Measurements from ENCODE around the gene TRIM60.
A peak's percentile ranks its signal among the peaks of the same experiment; 100 is the strongest.
"Not testable (repeated sequence)": the region's sequence is repeated elsewhere in the genome, so short reads cannot be mapped to it uniquely, and the experiment has no call there.

TRIM60 gene

DNA sequence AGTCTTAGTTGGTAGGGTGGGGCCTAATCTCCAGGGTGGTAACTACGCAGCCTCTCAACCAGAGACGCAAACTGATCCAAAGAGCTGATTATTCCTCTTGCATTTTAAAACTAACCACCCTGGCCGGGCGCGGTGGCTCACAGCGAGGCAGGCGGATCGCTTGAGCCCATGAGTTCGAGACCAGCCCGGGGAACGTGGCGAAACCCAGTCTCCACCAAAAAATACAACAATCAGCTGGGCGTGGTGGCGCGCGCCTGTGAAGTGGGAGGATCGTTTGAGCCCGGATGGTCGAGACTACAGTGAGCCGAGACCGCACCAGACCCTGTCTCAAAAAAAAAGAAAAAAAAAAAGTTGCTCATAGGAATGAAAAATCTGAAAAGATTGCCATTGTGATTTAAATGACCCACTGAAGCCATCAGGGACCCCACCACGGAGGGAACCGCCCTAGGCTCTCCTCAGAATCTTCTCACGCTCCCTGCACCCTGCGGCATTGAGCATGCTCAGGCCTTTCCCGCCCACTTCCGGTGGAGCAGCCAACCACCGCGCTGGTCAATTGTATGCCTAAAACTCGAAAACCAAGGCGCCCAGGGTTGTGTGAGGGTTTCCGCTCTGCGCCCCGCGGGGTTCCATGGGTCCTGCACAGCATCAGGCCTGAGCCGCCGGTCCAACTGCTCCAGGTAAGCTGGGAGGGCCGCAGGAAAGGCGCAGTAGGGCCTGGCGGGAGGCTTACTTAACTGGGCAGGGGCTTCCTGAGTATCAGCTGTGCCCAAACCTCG lies at the start of gene TRIM60:
TSS of gene TRIM60 (plus strand) at position 564 of the 776 bp plus-strand sequence. CDS start 8,074 bp downstream, outside the sequence.
- DNase-seq (ENCODE audit: low spot score), result no peak

GRCh38 chr4:164989471-164989870 lies 42.3 kb upstream of the TRIM60 start:
- no peak for DNase-seq (ENCODE audit: low spot score)

GRCh38 chr4:164990786-164991185 lies 41.0 kb upstream of the TRIM60 start:
- not testable (repeated sequence) for DNase-seq (ENCODE audit: low spot score)

- DNase-seq (ENCODE audit: low spot score), result not testable (repeated sequence)
Observed at GRCh38 chr4:164996123-164996522, 35.7 kb upstream of the TRIM60 start.

DNA sequence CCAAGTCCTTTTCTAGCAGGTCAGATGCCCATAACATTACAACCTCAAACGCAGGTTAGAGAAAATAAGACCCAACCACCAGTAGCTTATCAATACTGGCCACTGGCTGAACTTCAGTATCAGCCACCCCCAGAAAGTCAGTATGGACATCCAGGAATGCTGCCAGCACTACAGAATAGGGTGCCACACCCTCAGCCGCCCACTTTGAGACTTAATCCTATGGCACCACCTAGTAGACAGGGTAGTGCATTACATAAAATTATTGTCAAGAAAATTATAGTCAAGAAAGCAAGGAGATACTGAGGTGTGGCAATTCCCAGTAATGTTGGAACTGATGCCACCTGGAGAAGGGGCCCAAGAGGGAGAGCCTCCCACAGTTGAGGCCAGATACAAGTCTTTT lies 34.5 kb upstream of the TRIM60 start:
- no peak for DNase-seq (ENCODE audit: low spot score)

- DNase-seq (ENCODE audit: low spot score), result no peak
Observed at GRCh38 chr4:164997941-164998340, 33.9 kb upstream of the TRIM60 start.

GRCh38 chr4:164998526-164999080 lies 33.2 kb upstream of the TRIM60 start:
- not testable (repeated sequence) for DNase-seq (ENCODE audit: low spot score)

DNA sequence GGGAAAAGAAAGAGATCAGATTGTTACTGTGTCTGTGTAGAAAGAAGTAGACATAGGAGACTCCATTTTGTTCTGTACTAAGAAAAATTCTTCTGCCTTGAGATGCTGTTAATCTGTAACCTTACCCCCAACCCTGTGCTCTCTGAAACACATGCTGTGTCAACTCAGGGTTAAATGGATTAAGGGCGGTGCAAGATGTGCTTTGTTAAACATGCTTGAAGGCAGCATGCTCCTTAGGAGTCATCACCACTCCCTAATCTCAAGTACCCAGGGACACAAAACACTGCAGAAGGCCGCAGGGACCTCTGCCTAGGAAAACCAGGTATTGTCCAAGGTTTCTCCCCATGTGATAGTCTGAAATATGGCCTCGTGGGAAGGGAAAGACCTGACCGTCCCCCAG lies 29.8 kb upstream of the TRIM60 start:
- DNase-seq (ENCODE audit: low spot score), result not testable (repeated sequence)

DNA sequence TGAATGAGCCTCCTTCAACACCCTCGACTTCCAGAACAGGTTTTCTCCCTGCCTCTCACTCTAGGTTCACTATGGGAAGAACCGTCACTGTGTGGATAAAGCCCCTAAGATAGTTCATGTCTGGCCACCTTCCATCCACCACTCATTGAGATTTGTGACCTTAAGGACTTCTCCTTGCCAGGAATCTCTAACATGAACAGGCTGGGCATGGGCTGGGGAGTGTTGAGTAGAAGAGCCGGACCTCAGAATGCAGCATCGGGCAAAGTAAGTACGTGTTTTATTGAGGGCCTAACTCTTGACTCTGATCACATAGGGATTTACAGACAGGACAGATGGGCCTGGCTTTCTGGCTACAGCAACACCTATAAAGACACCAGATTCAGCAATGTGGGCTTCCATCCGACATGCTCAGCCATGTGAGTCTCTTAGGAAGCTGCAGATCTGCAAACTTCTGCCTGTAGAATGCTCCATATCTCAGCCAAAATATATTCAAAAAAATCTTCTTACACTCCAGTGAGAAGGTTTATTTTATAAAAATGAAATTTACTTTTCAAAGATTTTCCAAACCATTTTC lies 26.4 kb upstream of the TRIM60 start:
- DNase-seq (ENCODE audit: low spot score), result no peak

DNA sequence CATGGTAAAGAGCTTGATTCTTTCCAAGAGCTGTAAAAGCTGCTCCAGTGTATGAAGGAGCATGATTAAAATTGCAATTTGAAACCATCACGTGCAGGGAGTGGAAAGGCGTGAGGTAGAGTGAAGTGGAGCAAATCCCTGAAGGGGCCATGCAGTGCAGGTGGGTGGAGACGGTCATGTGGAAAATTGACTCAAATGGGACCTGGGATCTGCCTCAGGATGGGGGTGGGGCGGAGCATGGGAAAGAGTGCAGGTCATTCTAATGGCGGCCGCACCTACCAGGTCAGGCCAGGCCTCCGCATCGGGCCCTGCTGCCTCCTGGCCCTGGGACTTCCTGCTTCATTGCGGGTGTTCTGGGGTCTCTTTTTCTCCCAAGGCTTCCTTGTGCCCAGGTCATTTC lies 25.3 kb upstream of the TRIM60 start:
- DNase-seq (ENCODE audit: low spot score), result no peak

DNA sequence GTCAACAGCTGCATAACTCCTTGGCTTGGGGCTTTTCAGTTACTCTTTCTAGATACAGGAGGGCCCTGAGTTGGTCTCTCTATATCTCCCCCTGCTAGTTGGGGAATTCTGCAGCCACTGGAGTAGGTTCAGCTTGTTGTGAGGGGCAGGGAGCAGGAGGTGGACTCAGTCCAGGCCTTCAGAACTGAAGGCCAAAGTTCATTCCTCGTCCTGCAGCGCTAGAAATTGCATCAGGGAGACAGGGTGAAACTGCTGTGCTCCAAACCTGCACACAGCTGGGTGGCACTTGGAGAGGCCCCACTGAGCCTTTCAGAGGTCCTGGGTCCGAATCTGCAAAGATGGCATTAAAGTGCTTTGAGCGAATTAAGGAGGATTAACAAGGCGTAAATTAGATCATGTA lies 24.9 kb upstream of the TRIM60 start:
- DNase-seq (ENCODE audit: low spot score), result no peak

DNA sequence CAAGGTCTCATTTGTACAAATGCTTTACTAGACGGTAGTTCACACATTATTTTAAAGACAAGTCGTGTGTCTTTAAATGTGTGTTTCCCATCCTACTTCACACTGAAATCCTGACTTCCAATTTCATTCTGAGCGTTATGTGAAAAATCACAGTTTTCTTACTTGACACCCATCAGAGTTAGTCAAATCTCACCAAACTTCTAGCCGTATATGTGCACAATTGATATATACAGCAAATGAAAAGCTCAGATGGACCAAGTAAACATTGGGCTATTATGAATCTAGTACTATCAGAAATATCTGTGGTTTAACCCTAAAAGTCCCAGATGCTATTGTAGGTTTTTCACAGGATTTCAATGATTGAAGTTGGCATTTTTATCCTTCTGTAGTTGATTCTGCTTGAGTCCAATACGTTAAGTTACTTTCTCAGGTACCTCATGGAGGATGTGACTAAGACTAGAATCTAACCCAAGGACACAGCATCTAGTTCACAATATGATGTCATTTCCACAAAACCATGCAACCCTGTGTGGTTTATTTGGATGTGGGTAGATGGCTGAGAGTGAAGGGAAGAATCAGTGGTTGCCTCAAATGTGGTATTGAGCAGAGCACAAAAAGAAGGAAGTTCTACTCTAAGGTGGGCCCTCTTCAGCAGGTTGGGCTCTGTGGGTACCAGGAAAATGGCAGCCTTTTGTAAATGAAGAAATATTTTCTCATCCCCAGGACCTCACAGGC lies 22.1 kb upstream of the TRIM60 start:
- DNase-seq (ENCODE audit: low spot score), result no peak

- DNase-seq (ENCODE audit: low spot score), result no peak
Observed at GRCh38 chr4:165010487-165010886, 21.3 kb upstream of the TRIM60 start.

GRCh38 chr4:165010991-165011390 lies 20.8 kb upstream of the TRIM60 start:
- DNase-seq (ENCODE audit: low spot score), result no peak

DNA sequence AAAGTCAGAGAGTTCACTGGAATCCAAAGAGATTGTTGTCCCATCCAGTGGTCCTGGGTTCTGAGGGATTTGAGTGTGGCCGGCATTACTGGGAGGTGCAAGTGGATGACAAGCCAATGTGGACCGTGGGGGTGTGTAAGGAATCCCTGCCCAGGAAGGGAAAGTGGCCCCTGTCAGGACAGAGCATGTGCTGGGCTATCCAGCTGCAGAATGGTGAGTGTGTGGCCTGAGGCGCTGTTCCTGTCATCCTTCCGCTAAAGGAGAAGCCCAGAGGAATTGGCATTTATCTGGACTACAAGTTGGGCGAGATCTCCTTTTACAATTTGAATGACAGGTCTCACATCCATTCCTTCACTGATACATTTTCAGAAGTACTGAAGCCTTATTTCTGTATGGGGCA lies 20.4 kb upstream of the TRIM60 start:
- DNase-seq (ENCODE audit: low spot score), result no peak

GRCh38 chr4:165013691-165014090 lies 18.1 kb upstream of the TRIM60 start:
- no peak for DNase-seq (ENCODE audit: low spot score)

DNA sequence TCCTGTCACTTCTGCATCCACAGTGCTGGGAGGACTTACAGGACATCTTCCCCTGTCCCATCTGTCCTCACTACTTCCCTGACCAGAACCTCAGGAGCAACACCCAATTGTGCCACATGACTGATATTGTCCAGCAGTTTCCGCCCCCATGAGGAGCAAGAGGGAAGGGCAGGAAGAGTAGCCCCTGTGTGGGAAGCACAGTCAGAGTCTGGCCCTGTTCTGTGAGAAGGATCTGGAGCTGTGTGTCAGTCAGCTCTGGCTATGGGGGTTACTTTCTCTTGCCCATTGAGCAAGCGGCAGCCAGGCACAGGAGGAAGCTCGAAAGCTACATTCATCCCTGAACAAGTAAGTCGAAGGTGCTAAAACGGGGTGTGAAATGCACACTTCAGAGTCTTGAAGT lies 14.8 kb upstream of the TRIM60 start:
- DNase-seq (ENCODE audit: low spot score), result peak; percentile 16

- not testable (repeated sequence) for DNase-seq (ENCODE audit: low spot score)
Observed at GRCh38 chr4:165019995-165020394, 11.8 kb upstream of the TRIM60 start.

- not testable (repeated sequence) for DNase-seq (ENCODE audit: low spot score)
Observed at GRCh38 chr4:165025782-165026181, 6.0 kb upstream of the TRIM60 start.

- DNase-seq (ENCODE audit: low spot score), result no peak
Observed at GRCh38 chr4:165027762-165028402, 3.9 kb upstream of the TRIM60 start.

DNA sequence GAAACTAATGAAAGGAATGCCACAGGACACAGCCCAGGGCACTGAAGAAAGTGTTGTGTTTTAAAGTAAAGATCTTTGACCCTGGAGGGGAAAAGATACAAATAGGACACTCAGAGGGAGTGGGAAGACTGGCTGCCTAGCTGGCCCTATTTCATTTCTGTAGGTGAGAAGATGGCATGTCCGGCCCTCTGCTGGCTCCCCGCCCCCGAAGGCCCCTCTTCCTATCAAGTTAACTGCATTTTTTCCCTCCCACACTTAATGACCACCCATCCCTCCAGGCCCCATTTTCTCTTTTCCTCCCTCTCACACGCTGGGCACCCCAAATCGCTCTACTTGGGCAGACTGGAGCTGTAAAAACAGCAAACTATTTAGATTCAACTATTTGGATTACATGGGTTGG lies 16.4 kb downstream of the TRIM60 start:
- DNase-seq (ENCODE audit: low spot score), result no peak

- no peak for DNase-seq (ENCODE audit: low spot score)
Observed at GRCh38 chr4:165052627-165053026, 20.8 kb downstream of the TRIM60 start.
